Measurements from ENCODE around the gene TMPRSS6. TPM values are rescaled to one million over a fixed set of nuclear protein-coding genes. Genes with fewer than 3 reads are reported as not detected.
A peak's percentile ranks its signal among the peaks of the same experiment; 100 is the strongest.

Gene TMPRSS6
- total and polyA plus RNA-seq, 8 donors = 0.45 to 1.5 (median 0.64) TPM; not detected in 1

DNA sequence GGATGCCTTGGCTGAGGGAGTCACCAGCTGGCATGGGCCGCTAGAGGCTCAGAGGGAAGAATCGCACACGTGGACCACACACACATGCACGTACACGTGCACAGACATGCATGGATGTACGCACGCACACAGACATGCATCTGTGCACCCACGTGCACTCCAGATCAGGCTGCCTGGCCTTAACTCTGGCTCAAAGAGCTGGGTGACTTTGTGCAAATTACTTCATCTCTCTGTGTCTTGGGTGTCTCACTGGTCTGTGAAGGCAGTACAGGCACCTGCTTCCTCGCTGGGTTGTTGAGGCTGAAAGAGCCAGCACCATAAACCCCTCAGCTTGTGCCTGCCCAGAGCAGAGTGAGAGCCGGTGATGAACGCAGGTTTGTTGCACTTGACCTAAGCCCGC is 28.7 kb downstream of the TMPRSS6 start:
- Histone ChIP-seq H3K27me3 (peaks cover 0 to 32% of the 10 kb centered on the region in 2 donors), H3K9me3 (no peaks in the 10 kb centered on the region), H3K27ac (no peak overlapping the region), H3K36me3 (no peaks in the 10 kb centered on the region), H3K4me1 (peaks cover 0 to 6% of the 10 kb centered on the region in 2 donors), H3K4me3 (no peak overlapping the region)
- intact Hi-C loops (cut with DNase I) = no loop called here
- TF ChIP-seq, protein P1, sequence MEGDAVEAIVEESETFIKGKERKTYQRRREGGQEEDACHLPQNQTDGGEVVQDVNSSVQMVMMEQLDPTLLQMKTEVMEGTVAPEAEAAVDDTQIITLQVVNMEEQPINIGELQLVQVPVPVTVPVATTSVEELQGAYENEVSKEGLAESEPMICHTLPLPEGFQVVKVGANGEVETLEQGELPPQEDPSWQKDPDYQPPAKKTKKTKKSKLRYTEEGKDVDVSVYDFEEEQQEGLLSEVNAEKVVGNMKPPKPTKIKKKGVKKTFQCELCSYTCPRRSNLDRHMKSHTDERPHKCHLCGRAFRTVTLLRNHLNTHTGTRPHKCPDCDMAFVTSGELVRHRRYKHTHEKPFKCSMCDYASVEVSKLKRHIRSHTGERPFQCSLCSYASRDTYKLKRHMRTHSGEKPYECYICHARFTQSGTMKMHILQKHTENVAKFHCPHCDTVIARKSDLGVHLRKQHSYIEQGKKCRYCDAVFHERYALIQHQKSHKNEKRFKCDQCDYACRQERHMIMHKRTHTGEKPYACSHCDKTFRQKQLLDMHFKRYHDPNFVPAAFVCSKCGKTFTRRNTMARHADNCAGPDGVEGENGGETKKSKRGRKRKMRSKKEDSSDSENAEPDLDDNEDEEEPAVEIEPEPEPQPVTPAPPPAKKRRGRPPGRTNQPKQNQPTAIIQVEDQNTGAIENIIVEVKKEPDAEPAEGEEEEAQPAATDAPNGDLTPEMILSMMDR (IDR thresholded peaks at IDR 0.05) = no peak
- no peak for ATAC-seq
- peak in 1 of 4 donors; percentile 37 for DNase-seq

DNA sequence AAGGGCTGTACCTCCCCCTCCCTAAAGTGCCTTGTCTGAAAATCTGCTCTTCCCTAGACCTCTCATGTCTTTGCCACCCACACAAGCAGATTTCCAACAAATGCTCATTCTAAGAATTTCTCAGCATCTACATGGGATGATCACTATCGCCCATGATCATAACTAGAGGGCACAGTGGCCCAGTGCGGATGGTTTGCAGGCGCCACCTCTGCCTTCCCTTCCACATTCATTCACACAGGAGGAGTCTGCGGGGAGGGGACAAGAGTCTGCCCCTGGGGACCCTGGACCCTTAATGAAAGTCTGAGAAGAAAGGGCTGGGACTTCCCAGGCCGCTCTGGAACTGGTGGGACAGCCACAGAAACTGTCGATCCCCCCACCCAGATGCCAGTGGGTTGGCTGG is 29.1 kb downstream of the TMPRSS6 start:
- H3K36me3 ChIP-seq = no peaks in the 10 kb centered on the region
- peaks cover 0 to 32% of the 10 kb centered on the region in 2 donors for H3K27me3 ChIP-seq
- H3K27ac ChIP-seq = no peak overlapping the region
- no peak for ATAC-seq
- TF ChIP-seq, protein P1 (IDR thresholded peaks at IDR 0.05) = no peak
- no peaks in the 10 kb centered on the region for H3K9me3 ChIP-seq
- peaks cover 0 to 6% of the 10 kb centered on the region in 2 donors for H3K4me1 ChIP-seq
- DNase-seq = no peak
- intact Hi-C loops (cut with DNase I) = no loop called here
- no peak overlapping the region for H3K4me3 ChIP-seq

DNA sequence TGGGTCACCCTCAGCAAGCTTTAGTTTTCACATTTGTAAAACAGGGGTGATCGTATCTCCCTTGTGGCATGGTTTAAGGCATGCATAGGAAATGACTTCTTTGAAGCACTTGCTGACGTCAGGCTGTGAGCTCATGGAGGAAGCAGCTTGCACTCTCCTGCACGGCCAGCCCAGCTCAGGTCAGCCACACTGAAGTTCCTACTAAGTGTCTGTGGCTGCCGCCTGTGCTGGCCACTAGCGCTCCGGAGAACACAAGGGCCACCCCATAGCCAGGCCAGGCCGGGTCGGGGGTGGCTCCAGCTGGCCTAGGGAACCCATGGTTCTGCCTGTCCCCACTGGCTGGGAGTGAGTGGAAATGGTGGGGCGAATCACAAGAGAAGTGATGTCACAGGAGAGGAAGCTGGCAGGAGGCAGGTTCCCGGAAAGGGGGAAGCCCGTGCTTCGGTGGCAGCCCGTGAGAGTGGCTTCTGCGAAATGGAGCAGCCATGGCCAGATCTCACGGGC is 29.8 kb downstream of the TMPRSS6 start:
- peak overlapping the region in 1 of 2 donors; percentile 45 for H3K27ac ChIP-seq
- H3K9me3 ChIP-seq = no peaks in the 10 kb centered on the region
- H3K4me3 ChIP-seq = no peak overlapping the region
- no peaks in the 10 kb centered on the region for H3K36me3 ChIP-seq
- intact Hi-C loops (cut with DNase I) = loop anchor here in 1 of 2 donors (10.0 kb wide), 1 partner anchor 125 kb away; no protein-coding TSS in a partner anchor
- peak; percentile 48 for ATAC-seq
- TF ChIP-seq, protein P1 (IDR thresholded peaks at IDR 0.05) = no peak
- H3K27me3 ChIP-seq = peaks cover 0 to 33% of the 10 kb centered on the region in 2 donors
- peaks cover 0 to 6% of the 10 kb centered on the region in 2 donors for H3K4me1 ChIP-seq
- peak in 2 of 4 donors; percentile 63 to 78 for DNase-seq

DNA sequence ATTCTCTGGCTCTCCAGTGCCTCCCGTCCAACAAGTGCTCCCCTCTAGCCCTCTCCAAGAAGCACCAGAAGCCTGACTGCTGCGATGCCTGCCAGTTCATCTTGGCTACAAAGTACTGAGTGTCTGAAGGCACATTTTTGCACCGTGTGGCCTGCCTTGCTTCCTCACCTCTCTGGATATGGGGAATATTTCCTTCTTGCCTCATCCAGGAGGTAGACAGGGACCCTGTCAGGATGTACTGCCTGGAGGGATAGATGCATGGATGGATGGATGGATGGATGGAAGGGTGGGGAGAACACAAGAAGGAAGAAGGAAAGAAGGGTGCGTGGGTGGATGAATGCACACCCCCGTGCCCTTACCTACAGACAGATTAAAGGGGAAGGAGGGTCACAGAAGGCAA is 30.4 kb downstream of the TMPRSS6 start:
- Histone ChIP-seq H3K4me1 (peaks cover 0 to 6% of the 10 kb centered on the region in 2 donors), H3K36me3 (no peaks in the 10 kb centered on the region), H3K4me3 (no peak overlapping the region), H3K27me3 (peaks cover 0 to 39% of the 10 kb centered on the region in 2 donors), H3K9me3 (no peaks in the 10 kb centered on the region), H3K27ac (no peak overlapping the region)
- TF ChIP-seq, protein P1 (IDR thresholded peaks at IDR 0.05) = no peak
- DNase-seq (no peak), ATAC-seq (peak; percentile 5)
- intact Hi-C loops (cut with DNase I) = loop anchor here in 1 of 2 donors (10.0 kb wide), 1 partner anchor 126 kb away; no protein-coding TSS in a partner anchor

DNA sequence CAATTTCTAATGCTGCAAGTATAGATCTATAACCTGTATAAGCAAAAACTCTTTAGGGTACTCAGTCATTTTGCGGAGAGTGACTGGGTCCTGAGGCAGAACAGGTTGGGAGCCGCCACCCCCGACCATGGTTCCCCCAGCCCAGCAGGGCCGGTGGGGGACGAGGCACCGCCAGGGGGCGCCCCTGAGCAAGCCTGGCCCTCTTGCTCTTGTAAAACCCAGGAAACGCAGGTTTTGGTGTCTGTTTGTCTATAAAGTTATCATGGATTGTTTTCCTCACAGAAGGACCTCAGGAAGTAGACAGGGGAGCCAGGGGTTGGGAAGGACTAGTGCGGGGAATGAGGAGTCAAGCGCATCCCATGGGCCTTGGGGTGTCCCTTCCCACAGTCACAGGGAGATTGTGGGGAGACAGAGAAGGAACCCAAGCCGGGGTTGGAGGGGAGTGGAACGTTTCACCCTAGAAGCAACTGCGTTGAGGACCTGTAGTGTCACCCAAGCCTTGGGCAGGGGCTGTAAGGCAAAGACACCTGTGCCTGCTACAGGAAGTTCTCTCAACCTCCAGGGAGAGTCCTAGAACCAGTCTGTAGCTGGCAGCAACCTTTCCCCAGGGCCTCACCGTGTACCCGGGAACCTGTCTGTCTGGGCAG is 31.6 kb downstream of the TMPRSS6 start:
- intact Hi-C loops (cut with DNase I) = loop anchor here in 1 of 2 donors (10.0 kb wide), 1 partner anchor 127 kb away; no protein-coding TSS in a partner anchor

More for the DNA sequence above, 31.6 kb downstream of the TMPRSS6 start:
- H3K9me3 ChIP-seq = no peaks in the 10 kb centered on the region
- peaks cover 0 to 46% of the 10 kb centered on the region in 2 donors for H3K27me3 ChIP-seq
- ATAC-seq (peak; percentile 78), DNase-seq (peak in 3 of 4 donors; percentile 58 to 95 (median 64))
- H3K4me3 ChIP-seq = no peak overlapping the region
- H3K36me3 ChIP-seq = no peaks in the 10 kb centered on the region
- H3K27ac ChIP-seq = no peak overlapping the region
- TF ChIP-seq, protein P1 (IDR thresholded peaks at IDR 0.05) = peak; percentile 94 to 98
- peaks cover 0 to 6% of the 10 kb centered on the region in 2 donors for H3K4me1 ChIP-seq
